ENCODE measurements around the gene SEC24D. TPM values are rescaled to one million over a fixed set of nuclear protein-coding genes. Genes with fewer than 3 reads are reported as not detected.
"Not testable (repeated sequence)": the region's sequence is repeated elsewhere in the genome, so short reads cannot be mapped to it uniquely, and the experiment has no call there.

Gene SEC24D, protein sequence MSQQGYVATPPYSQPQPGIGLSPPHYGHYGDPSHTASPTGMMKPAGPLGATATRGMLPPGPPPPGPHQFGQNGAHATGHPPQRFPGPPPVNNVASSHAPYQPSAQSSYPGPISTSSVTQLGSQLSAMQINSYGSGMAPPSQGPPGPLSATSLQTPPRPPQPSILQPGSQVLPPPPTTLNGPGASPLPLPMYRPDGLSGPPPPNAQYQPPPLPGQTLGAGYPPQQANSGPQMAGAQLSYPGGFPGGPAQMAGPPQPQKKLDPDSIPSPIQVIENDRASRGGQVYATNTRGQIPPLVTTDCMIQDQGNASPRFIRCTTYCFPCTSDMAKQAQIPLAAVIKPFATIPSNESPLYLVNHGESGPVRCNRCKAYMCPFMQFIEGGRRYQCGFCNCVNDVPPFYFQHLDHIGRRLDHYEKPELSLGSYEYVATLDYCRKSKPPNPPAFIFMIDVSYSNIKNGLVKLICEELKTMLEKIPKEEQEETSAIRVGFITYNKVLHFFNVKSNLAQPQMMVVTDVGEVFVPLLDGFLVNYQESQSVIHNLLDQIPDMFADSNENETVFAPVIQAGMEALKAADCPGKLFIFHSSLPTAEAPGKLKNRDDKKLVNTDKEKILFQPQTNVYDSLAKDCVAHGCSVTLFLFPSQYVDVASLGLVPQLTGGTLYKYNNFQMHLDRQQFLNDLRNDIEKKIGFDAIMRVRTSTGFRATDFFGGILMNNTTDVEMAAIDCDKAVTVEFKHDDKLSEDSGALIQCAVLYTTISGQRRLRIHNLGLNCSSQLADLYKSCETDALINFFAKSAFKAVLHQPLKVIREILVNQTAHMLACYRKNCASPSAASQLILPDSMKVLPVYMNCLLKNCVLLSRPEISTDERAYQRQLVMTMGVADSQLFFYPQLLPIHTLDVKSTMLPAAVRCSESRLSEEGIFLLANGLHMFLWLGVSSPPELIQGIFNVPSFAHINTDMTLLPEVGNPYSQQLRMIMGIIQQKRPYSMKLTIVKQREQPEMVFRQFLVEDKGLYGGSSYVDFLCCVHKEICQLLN
- 10.1 TPM for total RNA-seq

DNA sequence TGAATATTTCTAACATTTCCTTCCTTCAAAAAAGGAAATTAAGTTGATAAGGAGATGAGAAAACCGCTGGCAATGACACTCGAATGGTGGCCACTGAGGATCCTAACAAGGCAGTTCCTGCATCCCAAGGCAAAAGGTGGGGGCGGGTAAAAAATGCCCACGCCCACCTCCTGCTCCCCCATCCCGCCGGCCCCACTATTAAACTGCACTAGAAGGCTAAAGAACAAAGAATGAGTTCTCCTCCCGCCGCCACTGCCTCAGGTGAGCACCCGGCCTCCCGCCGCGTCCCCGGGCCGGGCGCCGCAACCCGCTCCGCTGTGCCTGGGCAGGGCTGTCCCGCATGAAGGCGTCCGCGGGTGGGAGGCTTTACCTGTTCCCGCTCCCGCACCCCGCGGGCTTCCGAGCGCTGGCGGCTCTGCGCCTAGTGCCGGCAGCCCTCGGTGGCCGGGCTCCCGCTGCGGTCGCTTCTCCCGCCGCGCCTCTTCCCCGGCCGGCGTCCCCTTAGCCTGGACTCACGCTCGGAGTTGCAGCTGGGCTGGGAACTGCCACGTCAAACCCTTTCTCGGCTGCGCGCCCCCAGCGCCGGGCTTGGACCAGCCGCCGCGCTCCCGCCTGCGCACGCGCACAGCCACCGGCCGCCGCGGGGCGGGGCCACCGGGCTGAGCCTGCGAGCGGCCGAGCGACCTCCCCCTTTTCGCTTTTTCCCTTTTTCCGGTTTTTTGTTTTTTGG, at the start of gene SEC24D:
TSS of gene SEC24D (minus strand) at position 556 of the 730 bp plus-strand sequence. CDS start 2,430 bp downstream, outside the sequence.
- DNase-seq, result peak; percentile 74

DNA sequence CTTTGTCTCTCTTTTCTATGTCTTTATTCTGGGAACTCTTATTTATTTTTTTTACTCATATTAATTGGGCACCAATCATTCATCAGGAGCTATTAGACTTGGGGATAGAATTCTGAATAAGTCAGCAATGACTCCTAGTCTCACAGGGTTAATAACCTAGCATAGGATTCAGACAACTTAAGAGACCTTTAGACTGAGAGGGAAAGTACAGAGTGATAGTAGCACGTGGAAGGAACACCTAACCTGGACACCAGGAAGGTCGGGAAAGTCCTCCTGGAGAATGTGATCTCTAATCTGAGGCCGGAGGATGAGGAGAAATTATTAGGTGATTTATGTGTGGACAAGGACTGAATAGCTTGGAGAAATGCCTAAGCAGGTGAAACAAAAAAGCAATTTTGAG, 48.8 kb upstream of the SEC24D start:
- DNase-seq, result no peak

DNA sequence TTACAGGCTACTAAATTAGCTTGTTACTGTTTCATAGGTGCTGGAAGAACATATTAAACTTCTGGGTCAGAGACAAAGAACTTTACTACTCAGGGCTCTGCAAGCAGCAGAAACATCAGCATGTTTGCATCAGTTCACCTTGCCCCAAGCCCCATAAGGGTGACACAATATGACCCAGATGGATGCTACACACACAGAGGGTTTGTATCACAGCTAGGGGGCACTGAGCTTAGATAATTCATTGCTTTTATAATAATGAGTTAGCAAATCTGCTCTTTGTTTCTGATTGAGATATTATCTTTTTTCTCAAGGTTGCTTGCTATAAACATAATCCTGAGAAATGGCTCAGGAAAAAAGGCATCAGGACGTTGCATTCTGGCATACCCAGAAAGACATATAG, 47.9 kb upstream of the SEC24D start:
- no peak for DNase-seq

DNA sequence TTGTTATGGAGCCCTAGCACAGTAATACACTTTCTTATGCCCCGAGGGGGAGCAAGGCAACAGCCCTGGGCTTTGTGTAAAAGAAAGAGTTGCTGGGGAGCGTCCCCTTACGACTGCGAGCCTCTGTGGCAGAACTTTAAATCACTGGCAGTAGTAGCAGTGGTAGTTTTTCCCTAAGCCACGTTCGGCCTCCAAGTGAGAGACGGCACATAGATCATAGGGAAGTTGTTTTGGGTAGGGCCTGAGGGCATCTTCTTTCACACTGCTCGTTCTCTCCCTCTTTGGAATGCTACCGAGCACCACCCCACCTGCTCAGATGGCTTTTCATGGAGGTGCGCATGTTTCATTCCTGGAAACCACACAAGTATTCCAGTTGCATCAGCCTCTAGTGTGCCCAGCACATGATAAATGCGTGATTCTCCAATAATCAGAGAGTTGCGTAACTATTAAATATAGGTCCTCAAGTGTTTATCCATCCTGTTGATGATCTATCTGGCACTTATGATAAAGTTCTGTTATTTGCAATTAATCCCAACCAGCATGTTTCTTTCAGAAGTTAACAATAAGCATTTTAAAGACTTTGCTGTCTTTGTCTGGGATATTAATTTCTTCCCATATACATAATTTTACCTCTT, 45.7 kb upstream of the SEC24D start:
- DNase-seq, result no peak

DNA sequence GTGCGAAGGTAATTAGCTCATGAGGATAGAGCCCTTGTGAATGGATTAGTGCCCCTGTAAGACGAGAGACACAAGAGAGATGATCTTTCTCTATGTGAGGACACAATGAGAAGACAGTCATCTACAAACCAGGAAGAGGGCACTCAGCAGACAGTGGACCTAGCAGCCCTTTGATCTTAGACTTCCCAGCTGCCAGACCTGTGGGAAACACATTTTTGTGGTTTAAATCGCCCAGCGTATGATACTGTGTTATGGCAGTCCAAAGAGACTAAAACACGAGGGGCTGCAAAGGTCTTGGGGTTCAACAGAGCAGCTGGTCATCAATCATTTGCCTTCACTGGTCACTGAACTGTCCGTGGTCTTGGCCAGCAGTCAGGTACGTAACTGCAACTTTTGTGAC, 43.5 kb upstream of the SEC24D start:
- DNase-seq, result no peak

DNA sequence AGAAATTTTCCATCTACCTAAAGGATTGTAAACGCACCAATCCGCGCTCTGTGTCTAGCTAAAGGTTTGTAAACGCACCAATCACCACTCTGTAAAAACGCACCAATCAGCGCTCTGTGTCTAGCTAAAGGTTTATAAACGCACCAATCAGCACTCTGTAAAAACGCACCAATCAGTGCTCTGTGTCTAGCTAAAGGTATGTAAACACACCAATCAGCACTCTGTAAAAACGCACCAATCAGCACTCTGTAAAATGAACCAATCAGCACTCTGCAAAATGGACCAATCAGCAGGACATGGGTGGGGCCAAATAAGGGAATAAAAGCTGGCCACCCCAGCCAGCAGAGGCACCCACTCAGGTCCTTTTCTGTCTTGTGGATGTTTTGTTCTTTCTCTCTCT, 42.6 kb upstream of the SEC24D start:
- not testable (repeated sequence) for DNase-seq

- no peak for DNase-seq
Measured at GRCh38 chr4:118877797-118878196, 41.9 kb upstream of the SEC24D start.

GRCh38 chr4:118872181-118872580, 36.3 kb upstream of the SEC24D start:
- DNase-seq, result no peak

- DNase-seq, result no peak
Measured at GRCh38 chr4:118869808-118870342, 33.9 kb upstream of the SEC24D start.

- no peak for DNase-seq
Measured at GRCh38 chr4:118867311-118868067, 31.6 kb upstream of the SEC24D start.

- DNase-seq, result no peak
Measured at GRCh38 chr4:118866442-118866841, 30.5 kb upstream of the SEC24D start.

GRCh38 chr4:118865091-118865708, 29.3 kb upstream of the SEC24D start:
- DNase-seq, result no peak

GRCh38 chr4:118858779-118859178, 22.9 kb upstream of the SEC24D start:
- DNase-seq, result no peak

- no peak for DNase-seq
Measured at GRCh38 chr4:118857760-118858159, 21.8 kb upstream of the SEC24D start.

GRCh38 chr4:118850488-118851173, 14.7 kb upstream of the SEC24D start:
- DNase-seq, result no peak

GRCh38 chr4:118849867-118850487, 14.1 kb upstream of the SEC24D start:
- DNase-seq, result no peak

GRCh38 chr4:118848901-118849300, 13.0 kb upstream of the SEC24D start:
- DNase-seq, result no peak

GRCh38 chr4:118848242-118848641, 12.3 kb upstream of the SEC24D start:
- DNase-seq, result no peak

DNA sequence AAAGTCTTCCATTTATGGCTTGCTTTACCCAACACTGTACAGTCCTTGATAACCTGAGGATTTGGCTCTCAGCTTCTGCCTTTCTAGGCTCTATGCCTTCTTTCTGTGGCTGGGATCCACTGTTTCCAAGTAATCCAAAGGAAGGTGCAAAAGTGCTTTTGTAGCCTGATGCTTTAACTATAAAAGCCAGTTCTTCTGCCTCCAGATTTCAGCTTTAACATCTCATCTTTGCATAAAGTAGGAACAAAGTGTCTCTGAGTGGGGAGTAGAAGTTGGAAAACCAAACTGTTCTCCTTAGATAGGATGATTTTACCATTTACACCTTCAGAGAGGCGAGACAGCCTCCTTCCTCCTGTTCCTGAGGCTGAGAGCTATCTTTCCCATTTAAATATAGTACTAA, 11.1 kb upstream of the SEC24D start:
- peak; percentile 23 for DNase-seq
